OCI-LY1 (cell line): Measurements from ENCODE around the gene VAV2.

Source experiments
- H2AFZ ChIP-seq: fragments of 200-600 bp; sonication (generic), shearing (Covaris generic); 2 replicates; pipeline ENCODE4 v1.6.0; 2014; ENCODE audit warnings: antibody characterized with exemption, mild to moderate bottlenecking, low read length
- H3F3A ChIP-seq: fragments of 200-600 bp; sonication (generic), shearing (Covaris generic); 2 replicates; pipeline ENCODE4 v1.6.0; 2014; ENCODE audit warnings: mild to moderate bottlenecking, antibody characterized with exemption, low read length, moderate library complexity; ENCODE audit not compliant: insufficient read depth
- H3K27ac ChIP-seq: fragments of 200-600 bp; sonication (generic); 2 replicates; pipeline ENCODE4 v1.5.1; 2014; ENCODE audit warnings: low read length, mixed run types, mild to moderate bottlenecking, low read depth; ENCODE audit not compliant: poor library complexity, severe bottlenecking
- H3K27me3 ChIP-seq: fragments of 200-600 bp; sonication (generic); 2 replicates; pipeline ENCODE4 v1.6.0; 2014; ENCODE audit warnings: antibody characterized with exemption, mild to moderate bottlenecking, low read length, moderate library complexity; ENCODE audit not compliant: insufficient read depth
- H3K36me3 ChIP-seq: fragments of 200-600 bp; sonication (generic); 2 replicates; pipeline ENCODE4 v1.6.1; 2014; ENCODE audit warnings: mild to moderate bottlenecking, antibody characterized with exemption, low read length, moderate library complexity, mixed read lengths; ENCODE audit not compliant: insufficient read depth
- H3K4me1 ChIP-seq: fragments of 200-600 bp; sonication (generic); 2 replicates; pipeline ENCODE4 v1.5.1; 2014; ENCODE audit warnings: mild to moderate bottlenecking, low read length, moderate library complexity; ENCODE audit not compliant: insufficient read depth, severe bottlenecking
- H3K4me2 ChIP-seq: fragments of 200-600 bp; sonication (generic), shearing (Covaris generic); 2 replicates; pipeline ENCODE4 v1.6.1; 2014; ENCODE audit warnings: low read length
- H3K4me3 ChIP-seq: fragments of 200-600 bp; sonication (generic); 2 replicates; pipeline ENCODE4 v1.5.1; 2014; ENCODE audit warnings: low read length, low read depth, mild to moderate bottlenecking, mixed read lengths; ENCODE audit not compliant: poor library complexity, severe bottlenecking
- H3K79me2 ChIP-seq: fragments of 200-600 bp; shearing (Covaris generic); 2 replicates; pipeline ENCODE4 v1.6.1; 2016; ENCODE audit warnings: mixed run types, low read length, mixed read lengths; ENCODE audit not compliant: insufficient read depth
- H3K9ac ChIP-seq: fragments of 200-600 bp; sonication (generic), shearing (Covaris generic); 2 replicates; pipeline ENCODE4 v1.6.1; 2014; ENCODE audit warnings: mild to moderate bottlenecking, low read length, mixed read lengths
- H3K9me2 ChIP-seq: fragments of 200-600 bp; sonication (generic), shearing (Covaris generic); 2 replicates; pipeline ENCODE4 v1.6.1; 2014; ENCODE audit warnings: low read depth, mild to moderate bottlenecking, low read length, mixed read lengths
- H3K9me3 ChIP-seq: fragments of 200-600 bp; shearing (Covaris generic); 2 replicates; pipeline ENCODE4 v1.6.1; 2014; ENCODE audit warnings: low read length, mixed read lengths
- H4K20me1 ChIP-seq: fragments of 200-600 bp; sonication (generic), shearing (Covaris generic); 2 replicates; pipeline ENCODE4 v1.6.0; 2016; ENCODE audit warnings: mild to moderate bottlenecking, low read length; ENCODE audit not compliant: insufficient read depth
- CTCF ChIP-seq: fragments of 200-600 bp; sonication (generic), shearing (Covaris generic); IDR thresholded peaks from 2 replicates; pipeline ENCODE4 v1.5.1; 2017; ENCODE audit warnings: mild to moderate bottlenecking, antibody characterized with exemption, low read length, moderate library complexity, mixed read lengths
- EZH2 ChIP-seq: fragments of 200-600 bp; sonication (generic), shearing (Covaris generic); IDR thresholded peaks from 2 replicates; pipeline ENCODE4 v1.8.0; 2017; ENCODE audit warnings: borderline replicate concordance, mixed run types, mild to moderate bottlenecking, antibody characterized with exemption, low read length, moderate library complexity, mixed read lengths

VAV2 gene

DNA sequence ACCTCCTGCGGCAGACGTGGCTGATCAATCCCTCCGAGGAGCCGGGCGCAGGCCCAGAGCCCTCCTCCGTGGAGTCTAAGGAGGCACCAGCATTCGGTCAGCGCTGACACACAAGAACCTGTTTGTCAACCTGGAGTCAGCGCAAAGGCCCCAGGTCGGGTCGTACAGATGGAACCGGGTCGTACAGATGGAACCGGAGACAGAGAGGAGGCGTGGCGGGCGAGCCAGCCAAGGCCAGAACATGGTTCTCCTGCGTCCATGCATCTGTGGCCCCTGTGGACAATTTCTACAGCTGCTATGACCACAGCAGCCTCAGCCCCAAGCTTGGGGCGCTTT lies 128.9 kb downstream of the VAV2 start:
- H3K36me3 ChIP-seq = no peaks in the 10 kb centered on the region
- H3K9ac ChIP-seq = no peak overlapping the region
- no peaks in the 10 kb centered on the region for H3K9me3 ChIP-seq
- H2AFZ ChIP-seq = no peak overlapping the region
- no peaks in the 10 kb centered on the region for H3K9me2 ChIP-seq
- no peaks in the 10 kb centered on the region for H3K79me2 ChIP-seq
- no peak overlapping the region for H3K4me2 ChIP-seq
- H4K20me1 ChIP-seq = no peaks in the 10 kb centered on the region
- no peaks in the 10 kb centered on the region; the same call in 1 of the 2 replicates for H3K27me3 ChIP-seq
- no peak overlapping the region for H3K4me3 ChIP-seq
- no peaks in the 10 kb centered on the region for H3K4me1 ChIP-seq
- no peaks in the 10 kb centered on the region for H3F3A ChIP-seq
- H3K27ac ChIP-seq = no peak overlapping the region
- TF ChIP-seq EZH2 (no peak), CTCF (no peak)

GRCh38 chr9:133862585-133863256 lies 129.4 kb downstream of the VAV2 start:
- no peaks in the 10 kb centered on the region for H4K20me1 ChIP-seq
- no peak overlapping the region for H3K9ac ChIP-seq
- H3K4me1 ChIP-seq = no peaks in the 10 kb centered on the region
- no peaks in the 10 kb centered on the region for H3K36me3 ChIP-seq
- H2AFZ ChIP-seq = no peak overlapping the region
- no peaks in the 10 kb centered on the region; the same call in 1 of the 2 replicates for H3K27me3 ChIP-seq
- no peaks in the 10 kb centered on the region for H3K79me2 ChIP-seq
- H3K9me2 ChIP-seq = no peaks in the 10 kb centered on the region
- no peak overlapping the region for H3K27ac ChIP-seq
- no peaks in the 10 kb centered on the region for H3F3A ChIP-seq
- no peaks in the 10 kb centered on the region for H3K9me3 ChIP-seq
- TF ChIP-seq EZH2 (no peak), CTCF (no peak)
- no peak overlapping the region for H3K4me2 ChIP-seq
- H3K4me3 ChIP-seq = no peak overlapping the region

DNA sequence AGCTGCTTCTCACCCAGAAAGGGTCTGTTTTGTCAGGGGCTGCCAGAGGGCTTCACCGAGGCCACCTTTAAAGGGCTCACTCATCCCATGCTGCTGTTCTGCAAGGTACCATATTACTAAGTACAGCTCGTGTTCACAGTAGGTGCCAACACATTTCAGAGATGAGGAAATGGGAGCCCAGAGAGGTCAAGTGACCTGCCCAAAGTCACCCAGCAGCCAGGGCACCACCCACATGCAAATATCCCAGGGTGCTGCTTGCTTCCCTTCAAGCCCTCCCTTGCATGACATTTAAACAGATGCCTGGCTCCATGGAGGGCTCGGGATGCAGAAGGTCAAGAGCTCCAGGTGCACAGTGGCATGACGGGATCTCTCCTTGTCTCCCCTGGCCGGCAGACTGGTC lies 130.4 kb downstream of the VAV2 start:
- no peak for TF ChIP-seq CTCF
- no peak for TF ChIP-seq EZH2
- H3K27ac ChIP-seq = no peak overlapping the region
- no peak overlapping the region for H3K9ac ChIP-seq

More for the DNA sequence above, 130.4 kb downstream of the VAV2 start:
- no peaks in the 10 kb centered on the region; the same call in 1 of the 2 replicates for H3K27me3 ChIP-seq
- H3K4me3 ChIP-seq = no peak overlapping the region
- H3K4me2 ChIP-seq = no peak overlapping the region
- no peaks in the 10 kb centered on the region for H3K79me2 ChIP-seq
- H4K20me1 ChIP-seq = no peaks in the 10 kb centered on the region
- H3K36me3 ChIP-seq = no peaks in the 10 kb centered on the region
- no peaks in the 10 kb centered on the region for H3F3A ChIP-seq
- H3K9me2 ChIP-seq = no peaks in the 10 kb centered on the region
- H3K9me3 ChIP-seq = no peaks in the 10 kb centered on the region
- H2AFZ ChIP-seq = no peak overlapping the region
- no peaks in the 10 kb centered on the region for H3K4me1 ChIP-seq
